Activated CD8-positive, alpha-beta T cell treated with anti-CD3 and anti-CD28 coated beads, Interleukin-2, amount 10 ng/mL, durations not matched to agents 7 days and 5 days (primary cell): Measurements from ENCODE around the gene FAM200A. TPM values are rescaled to one million over a fixed set of nuclear protein-coding genes. Genes with fewer than 3 reads are reported as not detected.

Source experiments
- ATAC-seq: fragments of 150-1000 bp; cut with Tn5 transposase; one replicate; pipeline ENCODE4 v1.10.0; 2021; ENCODE audit warnings: moderate library complexity
- CTCF ChIA-PET: fragments of 350-600 bp; sonication (Branson Sonifier 250); formaldehyde crosslinking; loops from one replicate; lab custom pipeline; 2021; ENCODE audit warnings: antibody characterized with exemption; lab: Charles Lee
- POLR2A ChIA-PET: fragments of 350-600 bp; sonication (Branson Sonifier 250); formaldehyde crosslinking; loops from one replicate; lab custom pipeline; 2021; ENCODE audit warnings: antibody characterized with exemption; lab: Charles Lee
- DNase-seq: peaks from one replicate; pipeline ENCODE4 v3.0.0-alpha.2; 2020
- H3K27ac Mint-ChIP-seq: one replicate; pipeline ENCODE4 v1.8.0; 2021; ENCODE audit warnings: mild to moderate bottlenecking, mixed read lengths
- H3K27me3 Mint-ChIP-seq: one replicate; pipeline ENCODE4 v1.8.0; 2021; ENCODE audit warnings: low read depth, mixed read lengths
- H3K36me3 Mint-ChIP-seq: one replicate; pipeline ENCODE4 v1.8.0; 2021; ENCODE audit warnings: low read depth, mixed read lengths
- H3K4me1 Mint-ChIP-seq: one replicate; pipeline ENCODE4 v1.8.0; 2021; ENCODE audit warnings: low read depth, mixed read lengths
- H3K4me3 Mint-ChIP-seq: one replicate; pipeline ENCODE4 v1.8.0; 2021; ENCODE audit warnings: mild to moderate bottlenecking, mixed read lengths
- H3K9me3 Mint-ChIP-seq: one replicate; pipeline ENCODE4 v1.8.0; 2022; ENCODE audit warnings: mixed read lengths; ENCODE audit not compliant: insufficient read depth
- total RNA-seq, 2 experiments: library from RNA; stranded (reverse); gene quantifications; one replicate each; pipeline ENCODE4 v1.2.3, GENCODE V29; 2021

FAM200A gene
- total RNA-seq, 2 experiments from 2014 or later, result 5.1 to 5.4 TPM

- CTCF ChIA-PET, result interaction anchor here (0.9 to 1.8 kb wide), 4 partner anchors 27 to 116 kb away, joined by 4 to 7 read pairs (median 4); partner anchors contain the start of genes CPSF4, PTCD1, ZNF655 and ZSCAN25
- peak; percentile 95 for DNase-seq
- Mint-ChIP-seq H3K27ac (peak within 1 kb of the TSS; percentile 99), H3K4me1 (peaks cover 24% of the 10 kb centered on the region), H3K27me3 (no peaks in the 10 kb centered on the region), H3K9me3 (no peaks in the 10 kb centered on the region), H3K4me3 (peak within 1 kb of the TSS; percentile 93), H3K36me3 (peaks cover 55% of the 10 kb centered on the region)
- peak; percentile 44 for ATAC-seq
- POLR2A ChIA-PET, result interaction anchor here (0.6 to 3.9 kb wide), 19 partner anchors 9 to 626 kb away, joined by 3 to 57 read pairs (median 4); partner anchors contain the start of genes BUD31, FAM200A, PDAP1 and TRIM4
Measured at GRCh38 chr7:99499721-99500636, 51.9 kb downstream of the FAM200A start, which contains the start of gene ZNF394. TSS of gene ZNF394 (minus strand) at chr7:99500281. CDS start at chr7:99500093, 188 bp downstream.

- peaks cover 62% of the 10 kb centered on the region for H3K36me3 Mint-ChIP-seq
Measured at GRCh38 chr7:99499371-99499720, 52.6 kb downstream of the FAM200A start.

GRCh38 chr7:99498546-99498944 is 53.4 kb downstream of the FAM200A start:
- Mint-ChIP-seq H3K36me3 (peaks cover 70% of the 10 kb centered on the region), H3K9me3 (peaks cover 10% of the 10 kb centered on the region), H3K4me1 (peaks cover 24% of the 10 kb centered on the region), H3K4me3 (peak overlapping the region; percentile 93), H3K27ac (peak overlapping the region; percentile 99), H3K27me3 (no peaks in the 10 kb centered on the region)
- DNase-seq (no peak), ATAC-seq (no peak)
- CTCF ChIA-PET, result no interaction called here
- POLR2A ChIA-PET, result interaction anchor here (1.1 to 3.9 kb wide), 2 partner anchors 27 to 59 kb away, joined by 4 to 57 read pairs; partner anchors contain the start of gene ZNF655

More at GRCh38 chr7:99499371-99499720, 52.6 kb downstream of the FAM200A start:
- ChIA-PET CTCF (interaction anchor here (0.9 to 1.8 kb wide), 4 partner anchors 26 to 117 kb away, joined by 4 to 7 read pairs (median 4); partner anchors contain the start of genes CPSF4, PTCD1, ZNF655 and ZSCAN25), POLR2A (interaction anchor here (0.6 to 3.9 kb wide), 14 partner anchors 9 to 627 kb away, joined by 3 to 57 read pairs (median 7); partner anchors contain the start of genes BUD31, FAM200A, PDAP1 and TRIM4)
- Mint-ChIP-seq H3K9me3 (peaks cover 2% of the 10 kb centered on the region), H3K4me3 (peak overlapping the region; percentile 93), H3K27ac (peak overlapping the region; percentile 99), H3K27me3 (no peaks in the 10 kb centered on the region), H3K4me1 (peaks cover 24% of the 10 kb centered on the region)
- ATAC-seq, result peak; percentile 39
- DNase-seq, result no peak

GRCh38 chr7:99497766-99498545 is 54.0 kb downstream of the FAM200A start:
- H3K4me3 Mint-ChIP-seq, result peak overlapping the region; percentile 93
- POLR2A ChIA-PET, result interaction anchor here (0.7 to 3.9 kb wide), 3 partner anchors 60 to 156 kb away, joined by 3 to 57 read pairs (median 4); partner anchors contain the start of genes BUD31, PDAP1 and ZNF655

More at GRCh38 chr7:99497766-99498545, 54.0 kb downstream of the FAM200A start:
- CTCF ChIA-PET, result interaction anchor here (0.7 kb wide), 1 partner anchor 9 kb away, joined by 3 read pairs; no protein-coding TSS in a partner anchor
- Mint-ChIP-seq H3K27me3 (no peaks in the 10 kb centered on the region), H3K4me1 (peaks cover 23% of the 10 kb centered on the region), H3K36me3 (peaks cover 75% of the 10 kb centered on the region), H3K9me3 (peaks cover 12% of the 10 kb centered on the region), H3K27ac (peak overlapping the region; percentile 78)
- ATAC-seq (no peak), DNase-seq (no peak)

Other genes starting within 250 kb of the FAM200A start
- 10 to 100 TPM; 51.4 to 56.1 TPM for gene ARPC1A, start 226.2 kb downstream of the FAM200A start, total RNA-seq
- 100 to 1,000 TPM; 408 to 412 TPM for gene ARPC1B, start 177.4 kb downstream of the FAM200A start, total RNA-seq
- gene PDAP1, start 143.5 kb downstream of the FAM200A start, total RNA-seq, result 100 to 1,000 TPM; 104 TPM
- 100 to 1,000 TPM; 101 to 110 TPM for gene BUD31, start 143.1 kb downstream of the FAM200A start, total RNA-seq
- 10 to 100 TPM; 10.9 to 13.4 TPM for gene PTCD1, start 113.3 kb downstream of the FAM200A start, total RNA-seq
- 10 to 100 TPM; 64.0 to 65.8 TPM for gene CPSF4, start 113.2 kb downstream of the FAM200A start, total RNA-seq
- gene ATP5MF, start 85.9 kb downstream of the FAM200A start, total RNA-seq, result 100 to 1,000 TPM; 437 to 479 TPM
- gene ZNF789, start 79.2 kb downstream of the FAM200A start, total RNA-seq, result 10 to 100 TPM; 21.5 to 24.2 TPM
- 10 to 100 TPM; 48.3 to 58.1 TPM for gene ZNF394, start 51.8 kb downstream of the FAM200A start, total RNA-seq
- gene ZKSCAN5, start 47.5 kb downstream of the FAM200A start, total RNA-seq, result 10 to 100 TPM; 13.9 TPM
- gene ZNF655, start 6.5 kb upstream of the FAM200A start, total RNA-seq, result 100 to 1,000 TPM; 101 to 108 TPM
- 1 to 10 TPM; 1.2 to 1.4 TPM for gene TMEM225B, start 46.2 kb upstream of the FAM200A start, total RNA-seq
- gene ZSCAN25, start 64.8 kb upstream of the FAM200A start, total RNA-seq, result 10 to 100 TPM; 34.8 to 36.3 TPM
- gene CYP3A5, start 127.9 kb upstream of the FAM200A start, total RNA-seq, result not detected
- gene CYP3A7, start 183.1 kb upstream of the FAM200A start, total RNA-seq, result not detected
- not detected for gene CYP3A4, start 232.1 kb upstream of the FAM200A start, total RNA-seq